ENCODE measurements around the gene NLRP13.

NLRP13 gene, protein sequence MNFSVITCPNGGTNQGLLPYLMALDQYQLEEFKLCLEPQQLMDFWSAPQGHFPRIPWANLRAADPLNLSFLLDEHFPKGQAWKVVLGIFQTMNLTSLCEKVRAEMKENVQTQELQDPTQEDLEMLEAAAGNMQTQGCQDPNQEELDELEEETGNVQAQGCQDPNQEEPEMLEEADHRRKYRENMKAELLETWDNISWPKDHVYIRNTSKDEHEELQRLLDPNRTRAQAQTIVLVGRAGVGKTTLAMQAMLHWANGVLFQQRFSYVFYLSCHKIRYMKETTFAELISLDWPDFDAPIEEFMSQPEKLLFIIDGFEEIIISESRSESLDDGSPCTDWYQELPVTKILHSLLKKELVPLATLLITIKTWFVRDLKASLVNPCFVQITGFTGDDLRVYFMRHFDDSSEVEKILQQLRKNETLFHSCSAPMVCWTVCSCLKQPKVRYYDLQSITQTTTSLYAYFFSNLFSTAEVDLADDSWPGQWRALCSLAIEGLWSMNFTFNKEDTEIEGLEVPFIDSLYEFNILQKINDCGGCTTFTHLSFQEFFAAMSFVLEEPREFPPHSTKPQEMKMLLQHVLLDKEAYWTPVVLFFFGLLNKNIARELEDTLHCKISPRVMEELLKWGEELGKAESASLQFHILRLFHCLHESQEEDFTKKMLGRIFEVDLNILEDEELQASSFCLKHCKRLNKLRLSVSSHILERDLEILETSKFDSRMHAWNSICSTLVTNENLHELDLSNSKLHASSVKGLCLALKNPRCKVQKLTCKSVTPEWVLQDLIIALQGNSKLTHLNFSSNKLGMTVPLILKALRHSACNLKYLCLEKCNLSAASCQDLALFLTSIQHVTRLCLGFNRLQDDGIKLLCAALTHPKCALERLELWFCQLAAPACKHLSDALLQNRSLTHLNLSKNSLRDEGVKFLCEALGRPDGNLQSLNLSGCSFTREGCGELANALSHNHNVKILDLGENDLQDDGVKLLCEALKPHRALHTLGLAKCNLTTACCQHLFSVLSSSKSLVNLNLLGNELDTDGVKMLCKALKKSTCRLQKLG

DNA sequence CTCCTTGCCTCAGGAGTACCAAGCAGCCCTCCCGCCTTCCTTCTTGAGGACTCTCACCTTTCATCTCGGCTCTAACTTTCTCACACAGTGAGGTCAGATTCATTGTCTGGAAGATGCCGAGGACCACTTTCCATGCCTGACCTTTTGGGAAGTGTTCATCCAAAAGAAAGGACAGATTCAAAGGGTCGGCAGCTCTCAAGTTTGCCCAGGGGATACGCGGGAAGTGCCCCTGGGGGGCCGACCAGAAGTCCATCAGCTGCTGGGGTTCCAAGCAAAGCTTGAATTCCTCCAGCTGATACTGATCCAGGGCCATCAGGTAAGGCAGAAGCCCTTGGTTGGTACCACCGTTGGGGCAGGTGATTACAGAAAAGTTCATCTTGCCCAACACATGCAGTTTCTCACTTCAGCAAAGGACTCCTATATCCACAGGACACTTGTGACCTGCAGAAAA, at the start of gene NLRP13:
Gene NLRP13, minus strand, starts transcription at position 401 of the 451 bp plus-strand sequence. Its CDS starts 25 bp downstream, at position 376.
- POLR2A ChIA-PET (ENCODE audit: low non-redundant PET), result no interaction called here
- CTCF ChIA-PET, result no interaction called here
- TF ChIP-seq, protein P1, sequence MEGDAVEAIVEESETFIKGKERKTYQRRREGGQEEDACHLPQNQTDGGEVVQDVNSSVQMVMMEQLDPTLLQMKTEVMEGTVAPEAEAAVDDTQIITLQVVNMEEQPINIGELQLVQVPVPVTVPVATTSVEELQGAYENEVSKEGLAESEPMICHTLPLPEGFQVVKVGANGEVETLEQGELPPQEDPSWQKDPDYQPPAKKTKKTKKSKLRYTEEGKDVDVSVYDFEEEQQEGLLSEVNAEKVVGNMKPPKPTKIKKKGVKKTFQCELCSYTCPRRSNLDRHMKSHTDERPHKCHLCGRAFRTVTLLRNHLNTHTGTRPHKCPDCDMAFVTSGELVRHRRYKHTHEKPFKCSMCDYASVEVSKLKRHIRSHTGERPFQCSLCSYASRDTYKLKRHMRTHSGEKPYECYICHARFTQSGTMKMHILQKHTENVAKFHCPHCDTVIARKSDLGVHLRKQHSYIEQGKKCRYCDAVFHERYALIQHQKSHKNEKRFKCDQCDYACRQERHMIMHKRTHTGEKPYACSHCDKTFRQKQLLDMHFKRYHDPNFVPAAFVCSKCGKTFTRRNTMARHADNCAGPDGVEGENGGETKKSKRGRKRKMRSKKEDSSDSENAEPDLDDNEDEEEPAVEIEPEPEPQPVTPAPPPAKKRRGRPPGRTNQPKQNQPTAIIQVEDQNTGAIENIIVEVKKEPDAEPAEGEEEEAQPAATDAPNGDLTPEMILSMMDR (conservative IDR thresholded peaks at IDR 0.05; ENCODE audit: low read depth), result no peak
- no peak within 1 kb of the TSS for H3K27ac ChIP-seq
- DNase-seq (ENCODE audit: low spot score), result no peak

DNA sequence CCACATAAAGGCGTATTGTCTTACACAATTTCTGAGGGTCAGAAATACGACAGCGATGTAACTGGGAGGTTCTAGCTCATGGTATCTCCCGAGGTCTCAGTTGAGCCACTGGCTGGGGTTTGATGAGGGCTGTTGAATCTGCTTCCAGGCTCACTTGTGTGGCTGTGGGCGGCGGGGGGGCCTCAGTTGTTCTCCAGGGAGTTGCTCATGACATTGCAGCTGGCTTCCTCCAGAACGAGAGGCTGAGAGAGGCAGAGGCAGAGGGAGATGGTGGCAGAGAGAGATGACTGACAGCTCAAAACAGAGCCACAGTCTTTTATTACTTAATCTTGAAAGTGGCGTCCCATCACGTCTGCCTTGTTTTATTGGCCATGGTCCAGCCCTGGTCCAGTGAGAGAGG, 48.3 kb upstream of the NLRP13 start:
- ChIA-PET POLR2A (ENCODE audit: low non-redundant PET) (no interaction called here), CTCF (no interaction called here)
- DNase-seq (ENCODE audit: low spot score), result no peak
- TF ChIP-seq, protein P1 (conservative IDR thresholded peaks at IDR 0.05; ENCODE audit: low read depth), result no peak
- H3K27ac ChIP-seq, result no peak overlapping the region

DNA sequence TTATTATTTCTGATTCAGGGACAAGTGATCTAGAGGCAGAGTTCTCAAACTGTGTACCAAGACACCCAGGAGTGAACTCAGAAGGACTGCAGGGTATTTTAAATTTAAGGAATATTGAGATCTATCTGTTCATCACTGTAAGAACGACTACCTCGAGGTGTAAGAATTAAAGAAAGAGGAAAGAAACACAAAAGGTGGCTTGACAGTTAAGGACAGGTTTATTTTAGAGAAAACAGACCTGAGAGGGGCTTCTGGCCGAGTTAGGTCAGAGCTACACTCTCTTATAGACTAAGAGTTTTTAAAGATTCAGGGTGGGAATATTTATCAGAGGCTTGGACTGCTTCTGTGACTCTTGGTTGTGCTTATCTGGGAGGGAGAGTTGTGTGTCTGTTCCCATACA, 41.8 kb upstream of the NLRP13 start:
- TF ChIP-seq, protein P1 (conservative IDR thresholded peaks at IDR 0.05; ENCODE audit: low read depth), result no peak
- no peak overlapping the region for H3K27ac ChIP-seq
- ChIA-PET CTCF (no interaction called here), POLR2A (ENCODE audit: low non-redundant PET) (no interaction called here)
- no peak for DNase-seq (ENCODE audit: low spot score)

DNA sequence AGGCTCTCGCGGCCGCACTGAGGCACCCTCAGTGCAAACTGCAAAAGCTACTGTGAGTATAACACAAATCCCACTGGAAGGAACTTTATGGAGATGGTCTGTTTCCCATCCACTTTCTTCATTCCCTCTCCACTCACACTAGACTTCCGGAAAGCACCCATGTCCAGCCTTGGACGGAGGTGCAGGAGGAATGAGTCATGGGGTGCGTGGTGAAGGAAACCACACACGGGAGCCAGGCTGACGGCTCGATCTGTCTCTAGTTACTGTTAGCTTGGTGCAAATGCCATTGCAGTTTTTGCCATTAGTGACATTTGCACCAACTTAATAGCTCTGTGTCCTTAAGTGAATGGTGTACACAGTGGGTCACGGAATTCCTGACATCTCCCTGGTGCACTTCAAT, 30.1 kb upstream of the NLRP13 start:
- DNase-seq (ENCODE audit: low spot score), result no peak
- ChIA-PET CTCF (no interaction called here), POLR2A (ENCODE audit: low non-redundant PET) (no interaction called here)
- TF ChIP-seq, protein P1 (conservative IDR thresholded peaks at IDR 0.05; ENCODE audit: low read depth), result no peak
- H3K27ac ChIP-seq, result no peak overlapping the region

DNA sequence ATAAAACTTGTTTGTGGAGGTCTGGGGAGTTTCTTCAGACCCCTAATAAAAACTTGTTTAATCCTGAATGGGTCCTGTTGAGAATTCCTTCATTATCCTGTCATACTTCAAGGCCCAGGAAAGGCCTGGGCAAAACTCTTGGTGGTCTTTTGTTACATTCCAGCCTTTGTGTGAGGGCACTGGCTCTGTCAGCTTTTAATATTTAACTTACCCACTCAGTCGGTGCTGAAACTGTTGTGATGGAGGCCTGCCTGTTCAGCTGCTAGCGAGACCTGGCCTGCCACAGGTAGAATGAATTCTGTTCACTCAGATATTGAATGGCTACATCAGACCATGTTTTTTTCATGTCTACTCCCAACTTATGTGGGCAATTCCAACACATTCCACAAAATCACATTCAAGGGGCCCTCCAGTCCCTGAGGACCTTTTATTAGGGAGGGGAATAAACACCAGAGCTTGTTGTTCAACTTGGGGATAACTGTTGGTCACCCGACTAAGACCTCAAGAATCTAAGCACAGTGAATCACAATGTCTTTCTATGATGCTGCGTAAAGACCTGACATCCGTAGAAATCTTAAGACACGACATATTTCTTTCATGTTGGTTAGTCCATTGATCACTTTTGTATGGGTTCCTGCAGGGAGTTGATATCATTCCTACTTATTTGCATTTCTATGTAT, 28.0 kb upstream of the NLRP13 start:
- POLR2A ChIA-PET (ENCODE audit: low non-redundant PET), result no interaction called here
- TF ChIP-seq, protein P1 (conservative IDR thresholded peaks at IDR 0.05; ENCODE audit: low read depth), result no peak
- CTCF ChIA-PET, result interaction anchor here (0.6 kb wide), 1 partner anchor 320 kb away, joined by 3 read pairs; no protein-coding TSS in a partner anchor

DNA sequence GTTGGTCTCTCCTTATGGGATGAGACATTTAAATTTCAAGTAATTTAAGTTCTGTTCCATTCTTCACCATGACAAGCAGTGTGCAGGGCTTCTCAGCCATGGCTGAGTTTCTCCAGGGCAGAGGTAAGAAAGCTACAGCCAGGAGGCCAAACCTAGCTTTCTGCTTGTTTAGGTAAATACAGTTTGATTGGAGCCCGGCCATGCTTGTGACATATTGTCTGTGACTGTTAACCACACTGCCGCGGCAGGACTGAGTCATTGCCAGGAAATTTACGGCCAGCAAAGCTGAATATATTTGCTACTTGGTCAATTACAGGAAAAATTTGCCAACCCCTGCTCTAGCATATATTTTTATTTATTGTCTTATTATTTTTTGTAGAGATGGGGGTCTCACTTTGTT, 26.2 kb upstream of the NLRP13 start:
- TF ChIP-seq, protein P1 (conservative IDR thresholded peaks at IDR 0.05; ENCODE audit: low read depth), result no peak
- CTCF ChIA-PET, result no interaction called here
- POLR2A ChIA-PET (ENCODE audit: low non-redundant PET), result no interaction called here
- H3K27ac ChIP-seq, result no peak overlapping the region
- DNase-seq (ENCODE audit: low spot score), result no peak

More for the DNA sequence above, 28.0 kb upstream of the NLRP13 start:
- no peak overlapping the region for H3K27ac ChIP-seq
- DNase-seq (ENCODE audit: low spot score), result no peak
